ENCODE data around the gene RALB. TPM values are rescaled to one million over a fixed set of nuclear protein-coding genes. Genes with fewer than 3 reads are reported as not detected.

Gene RALB
- polyA plus RNA-seq, 1 donor (not counting 4 experiments of a cell fraction or from before 2014, with no cell fraction given) = 80.8 TPM

DNA sequence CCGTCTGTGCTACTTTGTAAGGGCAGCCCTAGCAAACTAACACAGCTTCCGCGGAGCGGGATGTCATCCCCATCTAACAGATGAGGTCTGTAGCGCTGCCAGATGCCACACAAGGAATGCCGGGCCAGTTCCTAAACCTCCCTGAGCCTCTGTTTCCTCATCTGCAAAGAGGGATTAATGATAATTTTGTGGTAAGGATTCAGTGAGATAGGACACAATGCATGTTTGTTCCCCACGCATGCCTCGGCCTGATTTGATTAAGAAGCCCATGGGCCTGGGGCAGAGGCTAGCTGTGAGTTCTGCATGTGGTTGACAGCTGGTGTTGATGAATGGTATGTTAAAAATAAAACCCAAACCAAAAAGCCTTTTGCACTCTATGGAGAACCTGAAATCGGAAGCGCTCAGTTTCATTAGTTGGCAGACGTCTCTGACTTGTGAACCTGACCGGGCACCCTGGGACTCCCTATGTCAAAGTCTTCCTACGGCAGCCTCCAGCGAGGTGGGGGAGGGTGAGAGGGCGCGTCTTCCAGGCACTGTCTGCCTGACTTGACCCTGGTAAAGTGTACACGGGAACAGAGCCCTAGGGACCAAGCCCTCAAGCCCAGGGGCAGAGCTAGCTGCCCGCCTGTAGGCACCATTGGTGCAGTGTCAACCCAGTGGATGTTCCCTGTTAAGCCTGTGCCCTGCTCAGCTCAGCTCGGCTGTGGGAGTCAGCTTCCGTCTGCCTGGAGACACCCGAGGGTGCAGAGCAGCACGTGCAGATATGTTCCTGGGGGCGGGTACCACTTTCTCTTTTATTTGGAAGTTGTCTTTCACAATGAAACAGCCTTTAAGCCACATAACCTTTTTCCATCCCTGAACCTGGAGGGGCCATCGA lies 78.5 kb downstream of the RALB start:
- TF ChIP-seq, protein P1, sequence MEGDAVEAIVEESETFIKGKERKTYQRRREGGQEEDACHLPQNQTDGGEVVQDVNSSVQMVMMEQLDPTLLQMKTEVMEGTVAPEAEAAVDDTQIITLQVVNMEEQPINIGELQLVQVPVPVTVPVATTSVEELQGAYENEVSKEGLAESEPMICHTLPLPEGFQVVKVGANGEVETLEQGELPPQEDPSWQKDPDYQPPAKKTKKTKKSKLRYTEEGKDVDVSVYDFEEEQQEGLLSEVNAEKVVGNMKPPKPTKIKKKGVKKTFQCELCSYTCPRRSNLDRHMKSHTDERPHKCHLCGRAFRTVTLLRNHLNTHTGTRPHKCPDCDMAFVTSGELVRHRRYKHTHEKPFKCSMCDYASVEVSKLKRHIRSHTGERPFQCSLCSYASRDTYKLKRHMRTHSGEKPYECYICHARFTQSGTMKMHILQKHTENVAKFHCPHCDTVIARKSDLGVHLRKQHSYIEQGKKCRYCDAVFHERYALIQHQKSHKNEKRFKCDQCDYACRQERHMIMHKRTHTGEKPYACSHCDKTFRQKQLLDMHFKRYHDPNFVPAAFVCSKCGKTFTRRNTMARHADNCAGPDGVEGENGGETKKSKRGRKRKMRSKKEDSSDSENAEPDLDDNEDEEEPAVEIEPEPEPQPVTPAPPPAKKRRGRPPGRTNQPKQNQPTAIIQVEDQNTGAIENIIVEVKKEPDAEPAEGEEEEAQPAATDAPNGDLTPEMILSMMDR (optimal IDR thresholded peaks at IDR 0.05 in 1 of 3, IDR thresholded peaks at IDR 0.05 in 1 of 3, conservative IDR thresholded peaks at IDR 0.05 in 1 of 3; ENCODE audit: extremely low read depth in 1 of 3, insufficient read depth in 2 of 3, low read length in 3 of 3) = no peak
- TF ChIP-seq EZH2 (IDR thresholded peaks at IDR 0.05; ENCODE audit: low read length) = no peak
- Histone ChIP-seq H4K20me1 (ENCODE audit: control insufficient read depth, extremely low read depth, insufficient read depth, low read length) (no peaks in the 10 kb centered on the region), H3K4me3 (ENCODE audit: control insufficient read depth in 2 of 3, extremely low read depth in 1 of 3, insufficient read depth in 2 of 3, low read depth in 1 of 3, low read length in 3 of 3) (no peak overlapping the region), H3K79me2 (ENCODE audit: control insufficient read depth, insufficient read depth, low read length) (no peaks in the 10 kb centered on the region), H3K27me3 (ENCODE audit: control insufficient read depth, extremely low read depth, insufficient read depth, low read length) (peaks cover 38% of the 10 kb centered on the region), H3K9me1 (ENCODE audit: control insufficient read depth, extremely low read depth, insufficient read depth, low read length) (no peaks in the 10 kb centered on the region), H3K27ac (ENCODE audit: control insufficient read depth, insufficient read depth, low read length) (no peak overlapping the region), H2AFZ (ENCODE audit: control insufficient read depth, low read length) (no peak overlapping the region), H3K4me1 (ENCODE audit: control insufficient read depth, extremely low read depth, insufficient read depth, low read length) (no peaks in the 10 kb centered on the region), H3K9me3 (ENCODE audit: control insufficient read depth, low read depth, low read length) (no peaks in the 10 kb centered on the region), H3K36me3 (ENCODE audit: control insufficient read depth in 2 of 2, extremely low read depth in 1 of 2, insufficient read depth in 2 of 2, low read length in 2 of 2) (no peaks in the 10 kb centered on the region), H3K4me2 (ENCODE audit: control insufficient read depth, extremely low read depth, insufficient read depth, low read depth, low read length) (no peak overlapping the region), H3K9ac (ENCODE audit: control insufficient read depth, extremely low read depth, insufficient read depth, low read length) (no peak overlapping the region)
- dilution Hi-C loops (cut with MboI; ENCODE audit: extremely low pct_ligation_motif_present, low sequenced_read_pairs) = no loop called here
- FAIRE-seq (no peak), DNase-seq (ENCODE audit: low read depth, low spot score) (no peak)

DNA sequence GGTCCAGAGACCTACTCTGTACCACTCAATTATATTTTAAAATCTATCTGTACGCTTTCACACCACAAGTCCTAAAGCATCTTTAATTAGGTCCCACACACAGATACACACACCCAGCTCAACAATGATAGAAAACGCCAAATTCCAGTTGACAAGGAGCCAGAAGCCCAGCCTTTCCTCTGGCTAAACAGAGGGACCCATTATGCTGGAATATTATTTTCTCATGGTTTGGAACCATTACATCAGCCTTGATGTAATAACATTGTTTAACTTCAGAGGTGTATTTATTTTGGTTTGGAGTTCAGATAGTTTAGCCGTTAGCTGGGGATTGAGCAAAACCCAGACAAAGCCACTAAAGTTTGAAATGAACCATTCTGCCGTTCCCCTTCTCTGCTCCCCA lies 79.3 kb downstream of the RALB start:
- no peaks in the 10 kb centered on the region for H3K9me3 ChIP-seq (ENCODE audit: control insufficient read depth, low read depth, low read length)
- no peaks in the 10 kb centered on the region for H3K9me1 ChIP-seq (ENCODE audit: control insufficient read depth, extremely low read depth, insufficient read depth, low read length)
- H3K4me3 ChIP-seq (ENCODE audit: control insufficient read depth in 2 of 3, extremely low read depth in 1 of 3, insufficient read depth in 2 of 3, low read depth in 1 of 3, low read length in 3 of 3) = no peak overlapping the region
- no peak overlapping the region for H3K27ac ChIP-seq (ENCODE audit: control insufficient read depth, insufficient read depth, low read length)
- DNase-seq (ENCODE audit: low read depth, low spot score) (no peak), FAIRE-seq (no peak)
- no peaks in the 10 kb centered on the region for H3K79me2 ChIP-seq (ENCODE audit: control insufficient read depth, insufficient read depth, low read length)
- dilution Hi-C loops (cut with MboI; ENCODE audit: extremely low pct_ligation_motif_present, low sequenced_read_pairs) = no loop called here
- no peaks in the 10 kb centered on the region for H3K36me3 ChIP-seq (ENCODE audit: control insufficient read depth in 2 of 2, extremely low read depth in 1 of 2, insufficient read depth in 2 of 2, low read length in 2 of 2)
- no peak overlapping the region for H2AFZ ChIP-seq (ENCODE audit: control insufficient read depth, low read length)
- no peak overlapping the region for H3K4me2 ChIP-seq (ENCODE audit: control insufficient read depth, extremely low read depth, insufficient read depth, low read depth, low read length)
- peaks cover 34% of the 10 kb centered on the region for H3K27me3 ChIP-seq (ENCODE audit: control insufficient read depth, extremely low read depth, insufficient read depth, low read length)
- TF ChIP-seq EZH2 (IDR thresholded peaks at IDR 0.05; ENCODE audit: low read length) = no peak
- TF ChIP-seq, protein P1 (optimal IDR thresholded peaks at IDR 0.05 in 1 of 3, IDR thresholded peaks at IDR 0.05 in 1 of 3, conservative IDR thresholded peaks at IDR 0.05 in 1 of 3; ENCODE audit: extremely low read depth in 1 of 3, insufficient read depth in 2 of 3, low read length in 3 of 3) = no peak
- H3K9ac ChIP-seq (ENCODE audit: control insufficient read depth, extremely low read depth, insufficient read depth, low read length) = no peak overlapping the region
- H3K4me1 ChIP-seq (ENCODE audit: control insufficient read depth, extremely low read depth, insufficient read depth, low read length) = no peaks in the 10 kb centered on the region
- no peaks in the 10 kb centered on the region for H4K20me1 ChIP-seq (ENCODE audit: control insufficient read depth, extremely low read depth, insufficient read depth, low read length)
